HG03135 (cell line): ENCODE measurements around the gene DDAH2.

Source experiments
- ATAC-seq: cut with Tn5 transposase; IDR thresholded peaks from one replicate; pipeline ENCODE4 v1.9.1; 2021; ENCODE audit warnings: mild to moderate bottlenecking, moderate library complexity; ENCODE audit not compliant: unreplicated experiment

The DDAH2 gene

GRCh38 chr6:31761343-31761742 is 32.2 kb upstream of the DDAH2 start:
- ATAC-seq = no peak

GRCh38 chr6:31760790-31761189 is 31.7 kb upstream of the DDAH2 start:
- no peak for ATAC-seq

GRCh38 chr6:31758281-31758680 is 29.2 kb upstream of the DDAH2 start:
- ATAC-seq = no peak

- no peak for ATAC-seq
Measured at GRCh38 chr6:31752739-31753319, 23.7 kb upstream of the DDAH2 start.

- no peak for ATAC-seq
Measured at GRCh38 chr6:31750411-31751022, 21.4 kb upstream of the DDAH2 start.

- no peak for ATAC-seq
Measured at GRCh38 chr6:31749301-31750036, 20.4 kb upstream of the DDAH2 start.

- ATAC-seq = no peak
Measured at GRCh38 chr6:31744422-31744821, 15.3 kb upstream of the DDAH2 start.

- no peak for ATAC-seq
Measured at GRCh38 chr6:31742894-31743293, 13.8 kb upstream of the DDAH2 start.

- no peak for ATAC-seq
Measured at GRCh38 chr6:31741815-31742214, 12.7 kb upstream of the DDAH2 start.

- no peak for ATAC-seq
Measured at GRCh38 chr6:31740397-31741223, 11.5 kb upstream of the DDAH2 start.

GRCh38 chr6:31739639-31740396 is 10.7 kb upstream of the DDAH2 start, which contains the start of gene MSH5:
MSH5 (plus strand) TSS chr6:31740005; CDS start chr6:31740467, 462 bp downstream.
- ATAC-seq = peak; percentile 69

GRCh38 chr6:31737991-31738979 is 9.2 kb upstream of the DDAH2 start:
- no peak for ATAC-seq

- ATAC-seq = no peak
Measured at GRCh38 chr6:31737315-31737990, 8.4 kb upstream of the DDAH2 start.

- ATAC-seq = no peak
Measured at GRCh38 chr6:31736768-31737314, 7.7 kb upstream of the DDAH2 start.

- ATAC-seq = no peak
Measured at GRCh38 chr6:31736021-31736767, 7.1 kb upstream of the DDAH2 start, which contains the start of gene CLIC1. CLIC1 (minus strand) TSS chr6:31736530; CDS start chr6:31736300, 230 bp downstream.

- ATAC-seq = no peak
Measured at GRCh38 chr6:31734821-31735406, 5.8 kb upstream of the DDAH2 start.

GRCh38 chr6:31734247-31734820 is 5.2 kb upstream of the DDAH2 start:
- ATAC-seq = no peak
